NCI-H187 treated with DMSO at 0.1 percent for 48 hours (cell line): Measurements from ENCODE around the gene OR8B8.
"Not testable (repeated sequence)": the region's sequence is repeated elsewhere in the genome, so short reads cannot be mapped to it uniquely, and the experiment has no call there.

Experiments
- DNase-seq: peaks from one replicate; lab custom pipeline; 2025; lab: John Stamatoyannopoulos, UW

Gene OR8B8, protein sequence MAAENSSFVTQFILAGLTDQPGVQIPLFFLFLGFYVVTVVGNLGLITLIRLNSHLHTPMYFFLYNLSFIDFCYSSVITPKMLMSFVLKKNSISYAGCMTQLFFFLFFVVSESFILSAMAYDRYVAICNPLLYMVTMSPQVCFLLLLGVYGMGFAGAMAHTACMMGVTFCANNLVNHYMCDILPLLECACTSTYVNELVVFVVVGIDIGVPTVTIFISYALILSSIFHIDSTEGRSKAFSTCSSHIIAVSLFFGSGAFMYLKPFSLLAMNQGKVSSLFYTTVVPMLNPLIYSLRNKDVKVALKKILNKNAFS

DNA sequence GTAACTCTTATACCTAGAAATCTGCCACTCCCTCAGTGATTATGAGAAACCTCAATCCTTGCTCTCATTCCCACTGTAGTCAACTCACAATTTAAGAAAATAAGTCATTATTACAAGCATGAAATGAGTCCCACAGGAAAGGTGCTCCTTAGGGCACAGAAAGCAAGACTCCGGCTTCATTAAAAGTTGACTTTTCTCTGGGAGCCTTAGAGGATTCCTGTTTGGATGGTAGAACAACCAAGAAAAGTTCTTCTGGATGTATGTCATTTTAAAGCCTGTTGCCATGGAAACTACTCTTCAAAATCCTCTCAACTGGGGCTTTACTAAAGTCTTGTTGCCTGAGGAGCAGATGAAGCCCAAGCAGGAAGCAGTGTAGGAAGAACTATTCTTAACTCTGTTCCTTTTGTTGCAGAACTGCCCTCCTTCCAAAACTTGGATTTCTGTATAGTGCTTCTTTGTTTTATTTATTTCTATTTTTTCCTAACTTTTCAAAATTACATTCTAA, at the start of gene OR8B8:
Gene OR8B8, minus strand, starts transcription at position 51 of the 505 bp plus-strand sequence. CDS start 4,611 bp downstream, outside the sequence.
- DNase-seq: no peak

DNA sequence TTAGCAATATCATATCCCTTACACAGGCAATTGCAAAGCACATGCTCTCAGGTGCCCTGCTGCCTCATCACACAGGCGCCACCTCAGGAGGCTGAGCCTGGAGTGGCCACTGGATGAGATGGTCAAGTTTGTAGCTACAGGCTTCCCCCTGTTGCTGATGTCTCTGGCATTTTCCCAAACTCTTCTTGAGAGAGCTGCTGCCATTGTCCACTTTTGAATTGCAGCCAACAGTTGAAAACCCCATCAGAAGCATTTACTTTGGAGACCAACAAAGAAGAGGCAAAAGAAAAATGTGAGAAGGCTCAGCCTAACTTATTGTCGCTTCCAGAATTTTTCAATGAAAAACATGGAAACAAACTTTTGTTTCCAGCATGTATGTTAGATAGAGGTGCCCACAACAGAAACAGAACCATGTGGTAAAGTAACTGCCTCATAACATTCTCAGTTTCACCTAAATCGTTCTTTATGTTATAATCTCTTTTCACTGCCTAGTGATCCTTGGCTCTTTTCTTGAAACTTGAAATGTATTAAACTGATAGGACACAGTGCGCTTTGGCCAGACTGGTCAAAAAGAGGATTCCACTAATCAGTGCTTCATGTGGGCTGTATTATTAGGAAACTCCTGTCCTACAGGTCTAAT, 47.6 kb upstream of the OR8B8 start:
- no peak for DNase-seq

DNA sequence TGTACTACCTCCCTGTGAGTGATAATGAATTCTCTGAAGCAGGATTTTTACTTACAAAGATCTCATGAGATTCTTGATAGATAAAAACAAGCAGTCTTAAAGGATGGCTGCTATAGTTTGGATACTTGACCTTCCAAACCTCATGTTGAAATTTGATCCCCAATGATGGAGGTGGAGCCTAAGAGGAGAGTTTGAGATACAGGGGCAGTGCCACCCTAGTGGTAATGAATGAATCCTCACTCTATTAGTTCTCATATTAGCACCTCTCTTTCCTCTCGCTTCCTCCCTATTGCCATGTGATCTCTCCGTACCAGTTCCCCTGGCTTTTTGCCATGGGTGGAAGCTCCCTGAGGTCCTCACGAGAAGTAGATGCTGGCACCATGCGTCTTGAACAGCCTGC, 37.9 kb upstream of the OR8B8 start:
- DNase-seq: no peak

DNA sequence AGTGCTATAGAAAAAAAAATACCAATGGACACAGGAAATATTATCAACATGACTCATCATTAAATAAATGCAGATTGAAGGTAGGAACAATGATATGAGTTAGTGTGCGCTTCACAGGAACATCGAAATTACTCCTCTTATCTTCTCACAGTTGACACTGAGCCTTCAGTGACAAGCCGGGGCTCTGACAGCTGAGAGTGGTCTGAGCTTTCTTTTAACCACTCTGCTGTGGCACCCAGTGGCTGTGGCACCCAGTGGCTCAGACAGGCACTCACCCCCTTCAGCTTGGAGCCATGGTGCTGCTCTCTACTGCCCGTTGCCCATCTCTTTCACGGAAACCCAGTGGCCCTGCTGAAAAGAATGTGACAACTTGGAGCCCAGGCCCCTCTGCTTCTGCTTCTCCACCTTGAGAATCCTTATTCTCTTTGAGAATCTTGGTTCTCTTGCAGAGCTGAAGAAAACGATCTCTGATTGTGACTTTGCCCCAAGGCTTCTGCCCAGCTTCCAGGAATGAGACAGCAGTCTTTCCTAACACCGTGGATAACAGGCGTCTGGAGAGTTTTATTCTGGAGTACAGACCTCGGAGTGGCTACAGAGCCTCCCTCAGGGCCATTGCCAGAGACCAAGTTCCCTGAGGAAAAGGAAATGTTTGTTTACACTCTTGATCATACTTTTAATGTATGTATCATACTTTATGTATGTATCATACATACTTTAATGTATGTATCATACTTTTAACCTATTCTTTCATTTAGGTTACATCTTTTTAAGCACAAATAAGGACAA, 37.1 kb upstream of the OR8B8 start:
- DNase-seq: no peak

DNA sequence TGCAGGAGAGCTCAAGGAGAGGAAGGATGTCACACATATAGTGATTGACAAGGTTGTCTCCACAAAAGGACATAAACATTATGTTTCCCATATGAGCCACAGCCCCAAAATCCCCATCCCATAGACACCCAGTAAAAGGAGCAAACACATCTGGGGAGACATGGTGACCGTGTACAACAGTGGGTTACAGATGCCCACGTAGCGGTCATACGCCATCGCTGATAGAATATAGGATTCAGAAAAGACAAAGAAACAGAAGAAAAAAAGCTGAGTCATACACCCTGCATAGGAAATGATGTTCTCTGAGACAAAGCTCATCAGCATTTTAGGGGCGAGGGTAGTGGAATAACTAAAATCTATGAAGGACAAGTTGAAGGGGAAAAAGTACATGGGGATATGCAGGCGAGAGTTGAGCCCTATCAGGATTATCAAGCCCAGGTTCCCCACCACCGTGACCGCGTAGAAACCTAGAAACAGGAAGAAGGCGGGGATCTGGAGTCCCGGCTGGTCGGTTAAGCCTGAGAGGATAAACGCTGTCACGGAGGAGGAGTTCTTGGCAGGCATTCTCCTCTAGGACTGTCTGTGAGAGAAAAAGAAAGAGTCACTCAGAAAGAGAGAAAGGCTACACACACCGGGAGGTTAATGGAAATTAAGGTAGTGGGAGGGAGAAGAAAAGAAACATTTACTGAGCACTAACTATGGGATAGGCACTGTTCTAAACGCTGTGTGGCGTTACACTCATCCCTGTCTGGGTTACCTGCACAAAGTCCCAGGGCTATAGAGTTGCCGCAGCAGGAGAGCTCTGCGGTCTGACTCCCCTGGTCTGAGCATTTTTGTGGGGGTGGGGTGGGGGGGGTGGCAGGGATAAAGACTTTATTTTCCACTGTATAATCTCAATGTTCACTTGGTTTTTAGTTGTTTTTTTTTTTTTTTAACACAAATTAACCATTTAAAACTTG, 36.1 kb upstream of the OR8B8 start:
- DNase-seq: no peak

DNA sequence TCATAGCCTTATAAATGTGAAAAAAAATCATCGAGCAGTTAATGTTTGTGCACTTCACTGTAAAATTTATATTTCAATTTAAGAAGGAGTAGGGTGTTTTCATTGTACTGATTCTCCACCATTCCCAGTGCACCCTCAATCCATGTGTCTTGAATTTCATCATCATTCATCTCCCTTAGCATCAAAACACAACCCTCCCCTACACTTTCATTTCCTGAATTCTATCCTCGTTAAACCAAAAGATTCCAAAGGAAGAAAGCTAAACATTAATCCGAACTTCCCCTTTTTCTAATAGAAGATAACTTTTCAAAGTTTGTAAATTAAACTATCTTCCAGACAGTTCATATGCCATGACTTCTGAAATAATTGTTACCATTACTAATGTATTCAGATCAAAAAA, 34.1 kb upstream of the OR8B8 start:
- DNase-seq: no peak

DNA sequence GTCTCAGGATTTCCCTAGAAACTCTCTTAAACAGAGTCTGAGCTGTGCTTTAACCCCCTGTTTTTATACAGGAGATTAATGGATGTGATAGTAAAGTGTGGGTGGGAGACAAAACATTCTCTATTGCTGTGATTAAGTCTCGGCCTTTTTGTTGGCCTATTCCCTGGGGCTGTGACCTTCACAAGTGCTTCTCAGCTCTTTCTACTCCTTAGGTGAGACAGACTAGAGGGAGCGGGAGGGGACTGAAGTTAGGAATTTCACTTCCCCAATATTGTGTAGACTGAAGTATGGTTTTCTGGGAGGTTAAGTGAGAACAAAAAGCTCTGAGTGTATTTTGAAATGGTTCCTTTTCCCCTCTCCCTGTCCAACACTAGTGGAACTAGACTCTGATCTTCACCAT, 29.8 kb upstream of the OR8B8 start:
- DNase-seq: no peak

DNA sequence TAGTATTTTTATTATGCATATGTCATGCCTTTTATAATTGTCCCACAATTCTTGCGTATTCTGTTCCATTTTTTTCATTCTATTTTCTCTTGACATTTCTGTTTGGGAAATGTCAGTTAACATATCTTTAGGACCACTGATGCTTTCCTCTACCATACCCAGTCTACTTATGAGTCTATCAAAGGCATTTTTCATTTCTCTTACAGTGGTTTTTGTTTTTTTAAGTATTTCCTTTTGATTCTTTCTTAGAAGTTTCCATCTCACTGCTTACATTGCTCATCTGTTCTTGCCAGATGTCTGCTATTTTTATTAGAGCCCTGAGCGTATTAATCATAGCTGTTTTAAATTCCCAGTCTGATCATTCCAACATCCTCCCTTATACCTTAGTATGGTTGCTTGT, 29.3 kb upstream of the OR8B8 start:
- DNase-seq: no peak

DNA sequence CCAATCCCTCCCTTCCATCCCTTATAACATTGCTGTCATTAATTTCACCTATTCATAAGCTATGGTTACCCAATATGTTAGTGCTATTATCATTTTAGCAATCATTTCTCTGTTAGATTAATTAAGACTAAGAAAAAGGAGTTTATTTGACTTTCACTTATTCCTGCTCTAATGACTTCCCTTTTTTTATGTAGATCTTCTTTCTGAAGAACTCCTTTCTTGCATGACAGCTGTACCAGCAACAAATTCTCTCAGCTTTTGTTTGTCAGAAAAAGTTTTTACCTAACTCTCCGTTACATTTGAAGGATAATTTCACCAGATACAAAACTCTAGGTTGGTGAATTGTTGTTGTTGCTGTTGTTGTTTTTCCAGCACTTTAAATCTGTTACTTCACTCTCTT, 28.6 kb upstream of the OR8B8 start:
- DNase-seq: no peak

DNA sequence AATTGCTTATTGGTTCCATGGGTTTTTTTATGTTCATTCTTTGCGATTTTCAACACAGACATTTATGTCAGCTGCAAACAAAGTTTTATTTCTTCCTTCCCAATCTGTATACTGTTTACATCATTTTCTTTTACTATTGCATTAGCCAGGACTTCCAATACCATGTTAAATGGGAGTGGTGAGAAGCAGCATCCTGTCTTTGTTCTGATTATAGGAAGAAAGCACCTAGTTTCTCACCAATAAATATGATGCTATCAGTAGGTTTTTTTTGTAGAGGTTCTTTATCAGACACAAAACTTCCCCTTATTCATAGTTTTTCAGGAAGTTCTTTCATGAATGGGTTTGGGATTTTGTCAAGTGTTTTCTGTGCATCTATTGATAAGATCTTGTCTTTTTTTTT, 28.0 kb upstream of the OR8B8 start:
- DNase-seq: no peak

DNA sequence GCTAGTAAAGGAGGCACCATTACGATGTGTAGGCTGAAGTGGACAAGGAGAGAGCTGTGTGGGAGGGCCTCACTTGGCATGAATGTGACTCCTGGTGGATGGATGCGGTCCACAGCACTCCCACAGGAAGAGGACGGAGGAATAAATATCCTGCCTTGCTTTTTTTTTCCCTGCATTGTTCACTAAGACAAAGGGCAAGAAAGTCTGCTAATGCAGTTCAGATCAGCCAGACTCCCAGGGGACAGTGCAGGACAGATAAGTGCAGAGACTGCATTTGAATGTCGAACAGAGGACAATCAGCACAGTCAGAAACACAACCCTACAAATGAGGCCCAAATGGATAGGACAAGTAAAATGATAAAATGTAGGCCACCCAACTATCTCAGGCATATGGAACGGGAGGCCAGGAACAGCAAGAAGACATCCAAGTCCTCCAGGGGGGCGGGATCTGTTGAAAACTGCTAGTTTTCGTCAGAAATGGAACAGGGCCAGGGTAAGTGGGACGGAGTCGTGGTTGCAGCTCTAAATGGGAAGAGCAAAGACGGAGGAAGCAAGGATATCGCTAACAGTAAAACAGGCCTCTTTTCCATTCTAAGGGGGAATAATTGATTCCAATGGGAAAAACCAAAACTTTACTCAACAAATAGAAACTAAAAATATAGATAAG, 25.2 kb upstream of the OR8B8 start:
- no peak for DNase-seq

DNA sequence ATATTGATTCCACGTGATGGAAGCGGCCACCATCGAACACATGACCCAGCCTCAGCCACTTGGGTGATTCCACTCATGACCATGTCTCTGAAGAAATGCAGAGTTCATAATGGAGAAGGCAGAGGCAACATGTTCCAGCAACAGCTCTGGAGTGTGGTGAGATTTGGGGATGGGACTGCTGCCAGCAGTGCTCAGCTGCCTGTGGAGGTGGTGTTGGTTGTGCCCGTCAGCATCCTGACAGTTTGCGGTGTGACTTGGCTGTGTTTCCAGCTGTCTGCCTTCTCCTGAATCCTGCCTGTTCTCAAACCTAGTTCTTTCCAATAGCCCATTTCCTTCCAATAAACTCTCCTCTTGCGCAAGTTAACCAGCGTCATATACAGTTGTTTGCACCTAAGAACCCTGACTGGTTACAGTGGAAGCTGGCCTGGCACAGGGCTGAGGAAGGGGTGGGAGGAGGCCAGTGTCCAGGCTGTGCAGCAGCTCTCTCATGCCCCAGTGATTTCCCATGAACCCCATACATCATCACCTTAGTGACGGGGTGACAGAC, 22.0 kb upstream of the OR8B8 start:
- no peak for DNase-seq

DNA sequence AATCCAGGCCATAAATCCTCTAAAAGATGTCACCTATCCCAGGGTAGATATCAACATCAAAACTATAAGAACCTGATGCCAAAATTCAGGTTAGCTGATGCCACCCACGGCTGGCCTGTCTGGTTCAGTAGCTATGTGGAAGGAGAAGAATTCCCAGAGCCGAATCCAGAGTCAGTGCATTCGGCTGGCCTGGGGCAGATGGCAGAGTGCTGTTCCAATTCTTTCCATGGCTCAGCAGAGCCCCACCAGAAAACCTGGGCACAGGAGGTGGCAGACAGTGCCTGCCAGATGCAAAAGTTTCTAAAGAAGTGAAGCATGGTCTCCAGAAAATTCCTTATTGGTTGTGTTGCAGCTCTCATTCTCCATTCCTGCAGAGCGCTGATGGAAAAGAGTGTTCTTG, 19.9 kb upstream of the OR8B8 start:
- no peak for DNase-seq

DNA sequence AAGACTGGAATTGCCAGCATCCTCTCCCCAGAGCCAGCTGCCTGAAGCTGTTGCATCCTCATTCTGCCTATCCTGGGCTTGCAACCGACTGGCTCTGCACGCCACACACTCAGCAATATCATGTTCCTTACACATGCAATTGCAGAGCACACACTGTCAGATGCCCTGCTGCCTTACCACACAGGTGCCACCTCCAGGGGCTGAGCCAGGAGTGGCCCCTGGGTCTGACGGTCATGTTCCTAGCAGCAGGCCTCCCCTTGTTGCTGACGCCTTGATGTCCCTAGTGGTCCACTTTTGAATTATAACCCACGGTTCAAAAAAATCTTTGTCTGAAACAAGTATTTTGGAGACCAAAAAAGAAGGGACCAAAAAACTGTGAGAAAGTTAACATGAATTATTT, 18.5 kb upstream of the OR8B8 start:
- no peak for DNase-seq

DNA sequence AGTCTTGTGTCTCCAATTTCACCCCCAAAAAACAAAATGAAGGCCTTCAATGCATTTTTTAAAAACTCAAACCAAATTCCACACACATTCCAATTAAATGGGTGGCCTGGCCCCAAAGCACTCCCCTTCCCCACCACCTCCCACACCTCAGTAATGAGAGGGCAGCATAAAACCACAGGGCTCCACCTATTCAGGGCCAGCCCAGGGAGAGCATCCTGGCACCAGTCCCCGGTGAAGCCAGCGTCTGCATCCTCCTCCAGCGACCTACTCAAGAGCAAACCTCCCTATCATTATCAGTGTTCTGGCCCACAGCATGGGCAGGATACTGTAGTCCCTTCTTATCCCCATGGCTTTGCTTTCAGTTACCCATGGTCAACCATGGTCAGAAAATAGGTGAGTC, 17.8 kb upstream of the OR8B8 start:
- no peak for DNase-seq

DNA sequence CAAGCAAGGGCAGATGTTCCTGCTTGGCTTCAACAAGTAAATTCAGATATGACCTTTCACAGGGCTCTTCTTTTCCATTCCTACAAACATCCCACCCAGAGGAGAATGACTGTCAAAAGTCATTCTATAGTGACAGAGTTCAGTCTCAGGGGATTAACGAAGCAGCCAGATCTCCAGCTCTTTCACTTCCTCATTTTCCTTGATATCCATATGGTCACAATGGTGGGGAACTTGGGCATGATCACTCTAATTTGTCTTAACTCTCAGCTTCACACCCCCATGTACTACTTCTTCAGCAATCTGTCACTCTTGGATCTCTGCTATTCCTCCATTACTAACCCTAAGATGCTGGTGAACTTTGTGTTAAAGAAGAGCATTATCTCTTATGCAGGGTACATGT, 15.0 kb upstream of the OR8B8 start:
- DNase-seq: no peak

DNA sequence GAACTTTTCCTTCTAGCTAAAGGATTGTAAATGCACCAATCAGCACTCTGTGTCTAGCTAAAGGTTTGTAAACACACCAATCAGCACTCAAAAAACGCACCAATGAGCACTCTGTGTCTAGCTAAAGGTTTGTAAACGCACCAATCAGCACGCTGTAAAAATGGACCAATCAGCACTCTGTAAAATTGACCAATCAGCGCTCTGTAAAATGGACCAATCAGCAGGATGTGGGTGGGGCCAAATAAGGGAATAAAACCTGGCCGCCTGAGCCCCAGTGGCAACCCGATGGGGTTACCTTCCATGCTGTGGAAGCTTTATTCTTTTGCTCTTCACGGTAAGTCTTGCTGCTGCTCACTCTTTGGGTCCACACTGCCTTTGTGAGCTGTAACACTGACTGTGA, 13.9 kb upstream of the OR8B8 start:
- DNase-seq: not testable (repeated sequence)

DNA sequence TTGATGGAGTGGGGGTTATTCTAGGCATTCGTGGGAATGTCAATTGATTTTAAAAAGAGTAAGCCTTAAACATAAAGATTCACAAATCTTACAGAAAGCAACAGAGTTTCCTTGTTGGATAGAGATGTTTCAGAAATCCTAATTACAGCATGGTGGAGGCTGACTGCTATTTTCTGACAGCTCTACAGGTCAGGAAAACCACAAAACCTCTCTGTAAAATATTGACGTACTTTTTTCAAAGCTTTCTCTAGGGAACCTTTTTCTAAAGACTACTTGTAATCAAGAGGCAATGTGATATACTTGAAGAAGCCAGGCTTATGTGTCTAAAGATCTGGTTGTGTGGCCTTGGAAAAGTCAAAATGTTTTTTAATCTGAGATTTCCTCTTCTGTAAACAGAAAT, 9.1 kb upstream of the OR8B8 start:
- DNase-seq: no peak

DNA sequence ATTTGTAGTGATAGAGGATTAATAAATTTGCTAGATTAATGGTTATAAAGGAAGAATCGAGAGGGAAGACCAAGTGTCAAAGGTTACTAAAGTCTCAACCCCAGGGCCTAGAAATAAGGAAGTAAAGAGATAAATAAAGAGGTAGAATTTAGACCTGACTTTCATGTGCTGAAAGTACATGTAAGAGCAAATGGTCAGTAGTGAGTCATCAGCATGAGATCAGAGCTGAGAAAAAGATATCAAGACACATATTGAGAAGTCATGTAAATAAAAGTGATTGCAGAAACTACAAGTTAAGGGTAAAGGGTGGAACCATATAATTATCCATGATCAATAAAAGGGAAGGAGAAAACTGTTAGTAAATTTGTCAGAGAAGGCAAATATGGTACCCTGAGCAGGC, 1.4 kb upstream of the OR8B8 start:
- DNase-seq: no peak

DNA sequence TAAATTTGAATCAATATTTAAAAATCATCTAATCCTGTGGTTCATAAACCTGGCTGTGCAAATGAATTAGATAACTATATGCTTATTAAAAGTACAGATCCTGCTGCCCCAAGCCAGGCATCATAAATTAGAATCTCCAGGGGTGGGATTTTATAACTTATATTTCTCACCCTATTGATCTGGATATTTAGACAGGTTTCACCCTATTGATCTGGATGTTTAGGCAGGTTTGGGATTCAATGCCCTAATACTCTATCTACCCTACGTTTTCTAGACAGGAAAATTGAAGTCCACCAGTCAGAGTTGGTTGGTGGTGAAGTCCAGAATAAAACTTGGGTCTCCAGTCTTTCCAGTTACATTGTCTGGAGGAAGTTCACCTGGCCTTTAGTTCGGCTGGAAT, 2.6 kb downstream of the OR8B8 start:
- no peak for DNase-seq

DNA sequence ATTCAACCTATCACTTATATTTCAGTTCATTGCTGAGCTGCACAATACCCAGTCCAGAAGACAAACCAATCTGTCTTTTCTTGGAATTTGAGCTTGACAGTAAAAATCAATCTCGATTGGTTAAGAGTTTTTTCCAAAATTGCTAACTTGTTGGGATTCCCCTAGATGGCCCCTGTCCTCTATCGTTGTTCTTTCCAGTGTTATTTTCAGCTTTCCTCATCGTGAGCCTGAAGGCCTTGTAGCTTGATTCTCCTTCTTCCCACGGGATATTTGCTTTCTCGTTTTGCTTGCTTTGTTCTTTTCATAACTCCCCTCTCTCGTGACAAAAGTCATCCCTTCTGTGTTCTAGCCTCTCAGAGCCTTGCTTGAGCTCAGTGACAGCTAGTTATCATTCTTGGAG, 3.1 kb downstream of the OR8B8 start:
- no peak for DNase-seq
